CD4-positive, alpha-beta T cell treated with Interferon gamma for 1 hour (primary cell): ENCODE results near the gene IZUMO2.
"Not testable (repeated sequence)": the region's sequence is repeated elsewhere in the genome, so short reads cannot be mapped to it uniquely, and the experiment has no call there.

ENCODE experiments used
- DNase-seq: peaks from one replicate; pipeline ENCODE4 v3.0.0-alpha.2; 2020

The IZUMO2 gene

DNA sequence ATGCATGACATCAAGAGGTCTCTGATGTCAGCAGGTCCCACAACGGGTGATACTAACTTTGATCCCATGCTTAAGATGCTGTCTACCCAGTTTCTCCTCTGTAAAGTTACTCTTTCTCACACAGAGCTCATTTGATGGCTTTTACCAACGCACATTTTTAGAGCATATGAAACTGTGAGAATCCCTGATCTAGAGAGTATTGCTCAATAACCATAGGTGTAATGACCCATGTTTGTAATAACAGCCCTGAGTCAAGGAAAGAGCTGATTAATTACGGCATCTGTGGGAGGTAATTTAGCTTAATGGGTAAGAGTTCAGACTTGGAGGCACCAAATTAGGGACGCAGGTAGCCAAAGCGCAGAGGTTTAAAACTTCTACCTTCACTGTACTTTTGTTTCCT, 18.0 kb upstream of the IZUMO2 start:
- DNase-seq, result no peak

DNA sequence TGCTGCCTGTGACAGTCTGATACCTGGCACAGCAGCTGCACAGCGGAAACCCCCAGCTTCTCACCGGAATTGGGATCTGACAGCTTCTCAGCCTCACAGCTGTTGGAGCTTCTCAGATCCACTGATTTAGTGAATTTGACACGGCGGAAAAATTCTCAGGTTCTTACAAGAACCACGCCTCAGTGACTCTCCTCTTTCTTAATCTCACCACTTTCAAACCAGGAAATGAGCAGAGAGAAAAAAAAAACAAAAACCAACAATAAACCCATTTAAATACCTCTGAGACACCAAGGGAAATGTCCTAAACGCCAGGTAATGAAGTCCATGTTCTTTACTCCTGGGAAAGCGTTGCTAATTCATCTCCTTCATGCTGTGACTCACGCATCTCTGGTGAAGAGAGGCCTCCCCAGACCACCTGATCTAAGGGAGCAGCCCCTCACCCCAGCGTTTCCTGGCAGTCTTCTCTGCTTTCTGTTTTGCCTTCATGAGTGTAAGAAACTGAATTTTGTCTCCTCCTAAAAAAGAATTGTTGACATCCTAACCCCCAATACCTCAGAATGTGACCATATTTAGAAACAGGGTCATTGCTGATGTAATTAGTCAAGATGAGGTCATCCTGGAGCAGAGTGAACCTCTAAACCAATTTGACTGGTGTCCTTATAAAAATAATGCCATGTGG, 15.9 kb upstream of the IZUMO2 start:
- DNase-seq, result no peak

DNA sequence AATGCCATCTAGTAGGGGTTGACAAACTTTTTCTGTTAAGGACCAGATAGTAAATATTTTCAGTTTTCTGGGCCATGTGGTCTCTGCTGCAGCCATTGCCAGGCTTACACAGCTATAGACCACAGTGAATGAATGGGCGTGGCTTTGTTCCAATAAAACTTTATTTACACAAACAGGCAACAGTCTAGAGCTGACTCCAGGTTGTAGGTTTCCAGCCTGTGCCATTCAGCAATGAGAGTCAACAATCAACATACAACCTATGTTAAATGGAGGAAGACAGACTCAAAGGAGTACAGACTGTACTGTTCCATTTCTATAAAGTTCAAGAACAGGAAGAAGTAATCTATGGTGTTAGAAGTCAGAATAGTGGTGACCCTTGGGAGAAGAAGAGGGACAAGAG, 15.2 kb upstream of the IZUMO2 start:
- DNase-seq, result no peak

DNA sequence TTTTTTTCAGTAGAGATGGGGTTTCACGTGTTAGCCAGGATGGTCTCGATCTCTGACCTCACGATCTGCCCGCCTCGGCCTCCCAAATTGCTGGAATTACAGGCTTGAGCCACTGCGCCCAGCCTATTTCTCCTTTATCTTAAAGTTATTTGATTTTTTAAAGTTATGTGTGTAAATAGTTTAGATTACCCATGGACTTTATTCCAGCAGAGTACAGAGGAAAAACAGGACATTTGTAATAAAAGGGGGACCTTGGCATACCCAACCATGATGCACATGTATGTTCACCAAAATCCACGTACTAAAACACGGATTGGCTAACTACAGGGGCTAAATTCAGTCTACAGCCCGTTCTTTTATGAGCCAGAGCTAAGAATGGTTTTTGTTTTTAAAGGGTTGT, 13.7 kb upstream of the IZUMO2 start:
- DNase-seq, result no peak

DNA sequence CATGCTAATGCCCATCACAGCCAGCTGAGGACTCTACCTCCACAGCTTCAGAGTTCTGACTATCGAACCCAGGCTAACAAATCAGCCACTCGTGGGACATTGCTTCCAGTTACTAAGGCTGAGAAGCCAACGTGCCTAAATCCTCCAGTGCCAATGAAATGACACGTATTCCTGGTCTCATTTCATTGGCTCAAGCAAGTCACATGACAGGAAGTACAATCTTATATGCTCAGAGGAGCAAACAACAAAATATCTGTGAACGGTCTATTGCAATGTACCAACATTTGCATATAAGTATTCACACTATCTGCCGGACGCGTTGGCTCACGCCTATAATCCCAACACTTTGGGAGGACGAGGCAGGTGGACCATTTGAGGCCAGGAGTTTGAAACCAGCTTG, 12.8 kb upstream of the IZUMO2 start:
- no peak for DNase-seq

DNA sequence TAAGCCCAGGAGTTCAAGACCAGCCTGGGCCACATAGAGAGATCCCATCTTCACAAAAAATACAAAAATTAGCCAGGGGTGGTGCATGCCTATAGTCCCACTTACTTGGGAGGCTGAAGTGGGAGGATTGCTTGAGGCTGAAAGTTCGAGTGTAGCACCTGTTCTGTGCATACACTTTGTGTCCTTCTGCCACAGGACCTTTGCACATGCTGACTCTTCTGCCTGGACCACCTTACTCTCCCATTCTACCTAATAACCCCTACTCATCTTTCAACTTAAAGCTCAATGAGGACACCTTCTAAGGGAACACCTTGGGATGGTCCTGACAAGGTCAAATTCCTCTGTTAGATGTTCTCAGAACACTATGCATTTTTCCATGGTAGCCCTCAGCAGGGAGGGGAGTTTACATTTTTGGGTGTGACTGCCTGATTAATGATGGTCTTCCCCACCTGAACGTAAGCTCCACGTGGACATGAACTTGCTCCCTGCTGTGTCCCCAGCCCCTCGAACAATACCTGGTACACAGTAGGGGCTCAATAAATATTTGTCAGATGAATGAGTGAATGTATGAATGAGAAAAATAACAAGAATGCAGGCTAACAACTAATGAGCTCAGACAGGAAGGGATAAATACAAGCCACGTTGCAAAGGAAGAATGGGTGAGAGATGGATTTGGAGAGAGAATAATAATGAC, 11.2 kb upstream of the IZUMO2 start:
- DNase-seq, result no peak

DNA sequence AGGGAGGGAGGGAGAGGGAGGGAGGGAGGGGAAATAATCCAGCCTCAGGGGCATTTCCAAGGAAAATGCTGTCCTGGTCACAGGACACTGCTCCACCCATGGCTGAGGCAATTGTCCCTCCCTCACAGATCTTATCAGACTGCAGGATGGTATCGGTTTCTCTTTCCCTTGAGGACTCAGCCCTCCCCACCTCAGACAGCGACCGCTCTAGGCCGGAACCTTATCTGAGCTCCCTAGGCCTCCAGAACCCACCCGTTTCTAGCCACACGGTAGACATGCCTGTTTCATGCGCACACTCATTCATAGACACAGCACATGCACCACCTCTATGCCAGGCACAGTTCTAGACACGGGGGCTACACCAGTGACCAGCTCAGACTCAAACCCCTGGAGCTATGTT, 10.0 kb upstream of the IZUMO2 start:
- DNase-seq, result no peak

DNA sequence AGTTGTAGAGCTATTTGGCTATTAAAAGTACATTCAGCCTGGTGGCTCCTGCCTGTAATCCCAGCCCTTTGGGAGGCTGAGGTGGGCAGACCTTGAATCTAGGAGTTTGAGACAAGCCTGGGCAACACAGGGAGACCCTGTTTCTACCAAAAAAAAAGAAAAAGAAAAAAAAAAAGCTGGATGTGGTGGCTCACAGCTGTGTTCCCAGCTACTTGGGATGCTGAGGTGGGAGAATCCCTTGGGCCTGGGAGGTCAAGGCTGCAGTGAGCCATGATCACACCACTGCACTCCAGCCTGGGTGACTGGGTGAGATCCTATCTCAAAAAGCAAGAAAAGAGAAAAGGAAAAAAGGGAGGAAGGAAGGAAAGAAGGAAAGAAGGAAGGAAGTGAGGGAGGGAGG, 9.6 kb upstream of the IZUMO2 start:
- no peak for DNase-seq

DNA sequence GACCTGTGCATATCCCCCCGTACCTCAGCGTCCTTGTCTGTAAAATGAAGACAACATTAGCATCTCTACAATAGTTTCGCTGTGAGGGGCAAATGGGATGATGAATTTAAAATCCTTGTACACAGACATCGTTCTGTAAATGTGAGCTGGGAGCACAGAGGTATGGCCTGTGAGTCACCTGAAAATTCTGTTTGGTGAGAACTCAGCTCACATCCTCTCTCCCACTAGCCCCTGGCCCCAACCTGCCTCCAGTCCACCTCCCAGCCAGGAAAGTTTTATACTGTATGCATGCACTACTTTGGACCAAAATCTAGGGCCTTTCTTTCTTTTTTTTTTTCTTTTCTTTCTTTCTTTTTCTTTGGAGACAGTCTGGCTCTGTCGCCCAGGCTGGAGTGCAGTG, 8.7 kb upstream of the IZUMO2 start:
- DNase-seq, result no peak

DNA sequence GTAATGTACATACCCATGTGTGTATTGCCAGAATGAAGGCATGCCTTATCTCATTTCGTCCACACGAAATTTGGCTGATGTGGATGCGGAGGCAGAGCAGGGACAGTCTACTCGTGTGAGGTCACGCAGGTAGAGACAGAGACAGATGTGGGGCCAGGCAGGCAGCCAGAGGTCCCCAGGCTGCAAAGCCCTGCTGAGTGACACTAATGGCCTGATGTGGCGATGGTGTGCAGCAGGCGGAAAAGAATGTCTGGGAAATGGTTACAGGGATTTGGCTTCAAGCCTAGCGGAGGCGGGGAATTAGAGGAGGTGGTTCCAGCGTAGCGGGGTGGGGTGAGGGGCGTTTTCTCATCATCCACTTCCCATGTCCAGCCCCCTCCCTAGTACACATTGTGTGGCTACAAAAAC, 4.2 kb upstream of the IZUMO2 start:
- no peak for DNase-seq

DNA sequence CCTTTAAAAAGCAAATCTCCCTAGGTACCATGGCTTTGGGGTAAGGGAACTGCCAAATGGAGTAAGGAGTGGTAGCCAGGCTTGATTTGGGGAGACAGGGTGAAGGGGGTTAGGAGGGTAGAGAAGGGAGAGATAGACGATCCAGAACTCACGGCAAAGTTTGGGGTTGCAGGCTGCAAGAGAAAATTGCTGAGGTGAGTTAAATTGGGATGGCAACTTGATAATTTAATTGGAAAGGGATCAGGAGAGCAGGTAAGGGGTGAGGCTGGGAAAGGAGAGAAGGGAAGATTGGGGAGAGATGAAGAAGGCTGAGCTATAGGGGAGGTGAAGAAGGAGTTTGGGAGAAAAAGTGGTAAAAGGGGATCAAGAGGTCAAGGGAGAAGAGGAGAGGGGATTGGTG, 4.0 kb downstream of the IZUMO2 start:
- no peak for DNase-seq

DNA sequence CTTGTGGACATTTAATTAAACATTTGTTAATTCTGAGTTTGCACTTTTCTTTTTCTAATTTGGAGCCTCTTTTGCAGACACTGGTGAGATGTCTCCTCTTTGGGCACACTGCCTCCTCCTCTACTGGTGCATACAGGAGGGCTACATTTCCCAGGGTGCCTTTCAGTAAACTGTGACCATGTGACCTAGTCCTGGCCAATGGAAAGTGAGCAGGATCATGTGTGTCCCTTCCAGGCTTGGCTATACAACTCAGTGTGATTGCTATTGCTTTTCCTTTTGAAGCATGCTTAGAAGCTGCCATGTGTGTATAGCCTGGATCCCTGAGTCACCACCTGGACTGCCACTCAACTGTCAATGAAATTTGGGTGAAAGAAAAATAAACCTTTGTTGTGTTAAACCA, 4.5 kb downstream of the IZUMO2 start:
- no peak for DNase-seq

DNA sequence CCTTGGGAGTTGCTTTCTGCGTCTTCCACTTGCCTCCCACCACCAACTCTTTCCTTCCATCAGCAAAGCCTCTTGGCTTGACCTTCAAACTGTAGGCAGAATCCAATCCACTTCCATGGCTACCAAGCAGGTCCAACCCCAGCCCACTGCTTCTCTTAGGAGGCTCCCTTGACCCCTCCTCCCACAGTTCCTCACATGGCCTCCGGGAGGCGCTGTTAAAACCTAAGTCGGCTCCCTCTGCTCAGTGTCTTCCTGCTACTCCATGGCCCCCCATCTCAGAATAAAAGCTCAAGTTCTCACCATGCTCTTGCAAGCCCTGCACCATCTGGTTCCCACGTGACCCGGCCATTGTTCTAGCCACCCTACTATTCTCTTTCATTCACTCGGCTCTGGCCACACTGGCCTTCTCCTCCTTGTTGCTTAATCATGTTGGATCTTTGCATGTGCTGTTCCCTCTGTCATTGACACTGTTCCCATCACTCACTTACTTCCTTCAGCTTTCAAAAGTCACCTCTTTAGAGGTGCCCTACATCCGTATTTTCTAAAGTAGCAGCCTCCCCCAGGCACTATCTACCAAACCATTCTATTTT, 7.5 kb downstream of the IZUMO2 start:
- DNase-seq, result no peak

DNA sequence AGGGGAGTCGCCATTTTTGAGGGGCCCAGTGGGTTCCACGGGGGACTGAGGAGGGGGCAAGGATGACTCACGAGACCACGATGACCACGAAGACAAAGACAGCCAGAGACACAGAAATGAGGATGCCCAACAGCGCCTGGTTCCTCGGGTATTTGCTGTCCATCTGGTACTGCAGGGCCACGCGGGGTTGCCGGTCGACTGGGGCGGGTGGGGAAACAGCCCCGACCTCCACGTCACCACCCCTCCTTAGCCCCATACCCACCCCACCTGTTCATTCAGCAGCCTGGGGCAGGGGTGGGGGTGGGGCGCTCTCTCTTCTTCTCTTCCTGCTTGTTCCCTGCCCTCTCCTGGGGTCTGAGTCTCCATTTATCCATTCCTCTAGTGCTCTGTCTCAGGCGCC, 8.6 kb downstream of the IZUMO2 start:
- DNase-seq, result no peak

DNA sequence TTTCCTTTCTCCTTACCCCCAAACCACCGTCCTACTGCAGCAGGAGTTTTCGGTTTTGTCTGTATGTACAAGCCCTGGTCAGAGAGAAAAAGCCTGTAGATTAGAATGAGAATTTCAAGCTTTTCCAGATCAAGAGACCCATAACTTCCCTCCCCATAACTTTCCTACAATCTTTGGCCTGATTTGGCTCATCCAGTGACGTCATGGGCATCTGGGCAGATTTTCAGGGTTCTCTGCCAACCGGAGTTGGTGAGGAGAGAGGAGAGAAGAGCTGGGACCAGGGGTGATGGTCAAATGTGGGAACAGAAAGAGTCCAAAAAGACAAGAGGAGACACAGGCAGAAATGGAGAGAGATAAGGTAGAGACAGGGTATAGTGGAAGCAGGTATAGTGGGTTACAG, 10.5 kb downstream of the IZUMO2 start:
- no peak for DNase-seq

DNA sequence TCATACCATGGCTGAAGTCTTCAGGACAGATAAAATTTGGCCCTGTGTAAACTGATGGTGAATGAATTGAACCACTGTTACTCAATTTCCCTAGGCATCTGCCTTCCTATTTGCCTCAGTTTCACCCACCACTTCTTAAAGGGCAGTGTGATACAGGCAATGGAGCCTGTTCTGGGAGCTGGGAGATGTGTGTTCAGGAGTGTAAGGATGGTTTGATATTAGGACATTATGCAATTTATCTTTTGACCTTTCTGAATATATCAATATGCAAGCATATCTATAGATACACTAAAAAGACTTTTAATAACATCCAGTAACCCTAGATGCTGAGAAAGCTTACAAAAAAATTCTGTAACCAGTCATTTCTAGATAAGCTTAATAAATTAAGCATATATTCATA, 14.6 kb downstream of the IZUMO2 start:
- DNase-seq, result no peak

DNA sequence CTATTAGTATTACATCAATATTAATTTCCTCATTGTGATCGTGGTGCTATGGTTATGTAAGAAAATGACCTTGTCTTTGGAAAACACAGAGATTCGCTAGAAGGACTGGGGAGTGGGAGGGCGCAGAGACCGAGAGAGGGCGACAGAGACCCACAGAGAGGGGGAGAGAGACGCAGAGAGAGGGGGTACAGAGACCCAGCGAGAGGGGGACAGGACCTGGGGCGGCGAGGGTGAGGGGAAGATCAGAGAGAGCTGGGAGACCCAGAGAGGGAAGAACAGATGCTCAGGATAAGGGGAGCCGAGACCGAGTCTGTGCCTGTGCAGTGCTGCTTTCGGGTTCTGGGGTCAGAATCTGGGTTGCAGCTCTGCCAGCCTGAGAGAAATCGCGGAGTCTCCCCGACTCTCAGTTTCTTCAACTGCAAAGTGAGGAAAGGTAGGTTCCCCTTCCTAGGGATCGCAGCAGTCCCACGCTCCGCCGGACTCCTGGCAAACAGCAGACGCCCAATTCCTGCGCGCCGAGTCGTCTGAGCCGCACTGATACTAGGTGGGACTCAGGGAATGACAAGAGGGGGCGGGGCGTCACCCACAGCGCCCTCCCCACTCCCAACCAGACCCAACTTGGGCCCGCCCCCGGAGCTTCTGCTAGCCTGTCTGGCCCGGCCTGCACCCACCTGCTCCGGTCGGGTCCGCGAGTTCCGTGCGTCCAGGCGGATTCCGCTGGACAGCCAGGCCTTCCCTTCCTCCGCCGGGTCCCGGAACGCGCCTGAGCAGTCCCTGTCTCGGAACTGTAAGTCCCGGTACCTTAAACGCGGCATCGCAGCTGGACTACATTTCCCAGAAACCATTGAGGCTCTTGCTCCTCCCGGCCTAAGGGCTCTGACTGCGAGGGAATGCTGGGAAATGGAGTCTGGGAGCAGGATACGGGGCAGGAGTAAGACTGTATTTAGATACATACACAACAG, 15.3 kb downstream of the IZUMO2 start:
- peak; percentile 75 for DNase-seq

DNA sequence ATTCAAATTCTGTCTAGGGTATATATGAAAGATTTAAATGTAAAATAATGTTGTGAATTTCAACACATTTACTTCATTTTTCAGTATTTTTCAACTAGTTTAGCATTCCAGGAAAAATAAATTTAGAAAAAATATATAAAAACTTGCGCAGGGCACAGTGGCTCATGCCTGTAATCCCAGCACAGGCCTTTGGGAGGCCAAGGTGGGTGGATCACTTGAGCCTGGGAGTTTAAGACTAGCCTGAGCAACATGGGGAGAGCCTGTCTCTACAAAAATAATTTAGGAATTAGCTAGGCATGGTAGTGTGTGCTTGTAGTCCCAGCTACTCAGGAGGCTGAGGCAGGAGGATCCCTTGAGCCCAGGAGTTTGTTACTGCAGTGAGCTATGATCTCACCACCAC, 21.2 kb downstream of the IZUMO2 start:
- DNase-seq, result not testable (repeated sequence)

DNA sequence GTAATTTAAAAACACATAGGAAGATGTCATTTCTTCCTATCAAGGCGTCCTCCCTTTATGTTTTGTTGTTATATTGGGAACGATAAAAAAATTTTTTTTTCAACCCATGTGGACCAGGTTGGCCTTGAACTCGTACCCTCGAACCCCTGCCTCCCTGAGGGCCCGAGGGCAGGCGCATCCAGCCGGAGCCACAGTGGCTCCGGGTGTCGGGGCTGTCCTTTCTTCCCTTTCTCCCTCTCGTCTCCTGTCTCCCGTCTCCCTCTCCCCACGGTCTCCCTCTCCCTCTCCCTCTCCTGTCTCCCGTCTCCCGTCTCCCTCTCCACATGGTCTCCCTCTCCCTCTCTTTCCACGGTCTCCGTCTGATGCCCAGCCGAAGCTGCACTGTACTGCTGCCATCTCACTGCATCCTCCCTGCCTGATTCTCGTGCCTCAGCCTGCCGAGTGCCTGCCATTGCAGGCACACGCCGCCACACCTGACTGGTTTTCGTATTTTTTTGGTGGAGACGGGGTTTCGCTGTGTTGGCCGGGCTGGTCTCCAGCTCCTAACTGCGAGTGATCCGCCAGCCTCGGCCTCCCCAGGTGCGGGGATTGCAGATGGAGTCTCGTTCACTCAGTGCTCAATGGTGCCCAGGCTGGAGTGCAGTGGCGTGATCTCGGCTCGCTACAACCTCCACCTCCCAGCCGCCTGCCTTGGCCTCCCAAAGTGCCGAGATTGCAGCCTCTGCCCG, 22.8 kb downstream of the IZUMO2 start:
- DNase-seq, result not testable (repeated sequence)

DNA sequence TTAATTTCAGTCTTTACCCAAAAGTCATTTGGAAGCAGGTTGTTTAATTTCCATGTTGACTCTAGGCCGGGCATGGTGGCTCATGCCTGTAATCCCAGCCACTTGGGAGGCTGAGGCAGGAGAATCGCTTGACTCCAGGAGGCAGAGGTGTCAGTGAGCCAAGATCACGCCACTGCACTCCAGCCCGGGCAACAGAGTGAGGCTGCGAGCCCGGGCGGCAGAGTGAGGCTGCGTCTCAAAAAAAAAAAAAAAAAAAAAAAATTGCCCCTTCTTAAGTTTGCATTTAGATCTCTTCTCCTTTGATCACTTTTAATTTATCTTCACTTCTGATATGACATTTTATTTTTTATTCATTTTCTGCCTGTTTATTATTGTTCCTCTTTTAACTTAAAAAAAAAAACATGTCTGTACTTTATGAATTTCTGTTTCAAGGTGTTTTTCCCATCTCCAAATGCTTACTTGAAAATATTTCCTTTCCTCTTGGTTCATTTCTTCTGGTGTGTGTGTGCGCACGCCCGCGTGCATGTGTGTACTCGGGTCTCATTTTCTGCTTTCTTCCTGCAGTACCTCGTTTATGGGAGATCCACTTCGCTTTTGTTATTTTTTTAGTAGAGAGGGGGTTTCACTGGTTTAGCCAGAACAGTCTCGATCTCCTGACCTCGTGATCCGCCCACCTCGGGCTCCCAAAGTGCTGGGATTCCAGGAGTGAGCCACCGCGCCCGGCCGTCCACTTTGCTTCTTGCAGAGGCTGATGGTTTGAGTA, 26.3 kb downstream of the IZUMO2 start:
- not testable (repeated sequence) for DNase-seq

DNA sequence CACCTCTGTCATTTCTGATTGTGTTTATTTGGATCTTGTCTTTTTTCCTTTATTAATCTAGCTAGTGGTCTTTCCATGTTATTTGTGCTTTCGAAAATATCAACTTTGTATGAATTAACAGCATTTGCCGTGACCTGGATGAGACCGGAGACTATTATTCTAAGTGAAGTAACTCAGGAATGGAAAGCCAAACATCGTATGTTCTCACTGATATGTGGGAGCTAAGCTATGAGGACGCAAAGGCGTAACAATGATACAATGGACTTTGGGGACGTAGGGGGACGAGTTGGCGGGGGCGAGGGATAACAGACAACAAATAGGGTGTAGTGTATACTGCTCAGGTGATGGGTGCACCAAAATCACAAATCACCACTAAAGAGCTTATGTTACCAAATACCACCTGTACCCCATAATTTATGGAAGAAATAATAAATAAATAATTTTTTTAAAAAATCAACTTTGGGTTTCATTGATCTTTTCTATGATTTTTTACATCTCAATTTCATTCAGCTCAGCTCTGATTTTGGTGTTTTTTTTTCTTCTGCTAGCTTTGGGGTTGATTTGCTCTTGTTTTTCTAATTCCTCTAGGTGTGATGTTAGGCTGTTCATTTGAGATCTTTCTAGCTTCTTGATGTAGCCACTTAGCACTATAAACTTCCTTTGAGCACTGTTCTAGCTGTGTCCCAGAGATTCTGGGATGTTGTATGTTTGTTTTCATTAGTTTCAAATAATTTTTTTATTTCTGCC, 27.1 kb downstream of the IZUMO2 start:
- DNase-seq, result not testable (repeated sequence)
